ENCODE data around the gene AP2A2.

GRCh38 chr11:924406-925157, 1.1 kb upstream of the AP2A2 start:
- TF ChIP-seq, protein P1, sequence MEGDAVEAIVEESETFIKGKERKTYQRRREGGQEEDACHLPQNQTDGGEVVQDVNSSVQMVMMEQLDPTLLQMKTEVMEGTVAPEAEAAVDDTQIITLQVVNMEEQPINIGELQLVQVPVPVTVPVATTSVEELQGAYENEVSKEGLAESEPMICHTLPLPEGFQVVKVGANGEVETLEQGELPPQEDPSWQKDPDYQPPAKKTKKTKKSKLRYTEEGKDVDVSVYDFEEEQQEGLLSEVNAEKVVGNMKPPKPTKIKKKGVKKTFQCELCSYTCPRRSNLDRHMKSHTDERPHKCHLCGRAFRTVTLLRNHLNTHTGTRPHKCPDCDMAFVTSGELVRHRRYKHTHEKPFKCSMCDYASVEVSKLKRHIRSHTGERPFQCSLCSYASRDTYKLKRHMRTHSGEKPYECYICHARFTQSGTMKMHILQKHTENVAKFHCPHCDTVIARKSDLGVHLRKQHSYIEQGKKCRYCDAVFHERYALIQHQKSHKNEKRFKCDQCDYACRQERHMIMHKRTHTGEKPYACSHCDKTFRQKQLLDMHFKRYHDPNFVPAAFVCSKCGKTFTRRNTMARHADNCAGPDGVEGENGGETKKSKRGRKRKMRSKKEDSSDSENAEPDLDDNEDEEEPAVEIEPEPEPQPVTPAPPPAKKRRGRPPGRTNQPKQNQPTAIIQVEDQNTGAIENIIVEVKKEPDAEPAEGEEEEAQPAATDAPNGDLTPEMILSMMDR (conservative IDR thresholded peaks at IDR 0.05; ENCODE audit: low read length), result no peak
- no peak for TF ChIP-seq EZH2phosphoT487 (IDR thresholded peaks at IDR 0.05; ENCODE audit: borderline replicate concordance)

Measured in Loucy (cell line).